A673 (cell line): ENCODE measurements around the gene DOCK4. TPM values are rescaled to one million over a fixed set of nuclear protein-coding genes. Genes with fewer than 3 reads are reported as not detected.

Experiments
- BruUV-seq: library from RNA; stranded (reverse); fragments of 400-500 nt; replicated peaks from 2 replicates; lab custom pipeline; 2021; lab: Mats Ljungman, UMichigan
- CTCF ChIA-PET: fragments of 300-600 bp; sonication (Branson Sonifier 250); formaldehyde crosslinking; loops from one replicate; lab custom pipeline; 2022; ENCODE audit warnings: antibody characterized with exemption; lab: Charles Lee
- POLR2A ChIA-PET: fragments of 300-600 bp; sonication (Branson Sonifier 250); formaldehyde crosslinking; loops from one replicate; lab custom pipeline; 2022; ENCODE audit warnings: antibody characterized with exemption; ENCODE audit not compliant: low non-redundant PET; lab: Charles Lee
- DNase-seq: peaks from one replicate; pipeline ENCODE4 v3.0.0-alpha.2; 2015; ENCODE audit warnings: low spot score
- H3K27ac ChIP-seq: fragments of 200-600 bp; sonication (generic); 2 replicates; pipeline ENCODE4 v1.5.1; 2016; ENCODE audit warnings: mixed run types, low read depth, mild to moderate bottlenecking, mixed read lengths, antibody characterized with exemption, low read length; ENCODE audit not compliant: poor library complexity, severe bottlenecking
- H3K27me3 ChIP-seq: fragments of 200-600 bp; sonication (generic); replicated peaks from 2 replicates; pipeline ENCODE4 v1.6.1; 2017; ENCODE audit warnings: mixed run types, low read depth, mild to moderate bottlenecking, mixed read lengths, antibody characterized with exemption, low read length; ENCODE audit not compliant: insufficient read depth, poor library complexity
- H3K36me3 ChIP-seq: fragments of 200-600 bp; sonication (generic); 2 replicates; pipeline ENCODE4 v1.6.1; 2016; ENCODE audit warnings: mixed run types, mild to moderate bottlenecking, mixed read lengths, antibody characterized with exemption, low read length; ENCODE audit not compliant: insufficient read depth, poor library complexity, severe bottlenecking
- H3K4me1 ChIP-seq: fragments of 200-600 bp; sonication (generic); 2 replicates; pipeline ENCODE4 v1.6.1; 2017; ENCODE audit warnings: mixed run types, mild to moderate bottlenecking, mixed read lengths, antibody characterized with exemption, low read length; ENCODE audit not compliant: insufficient read depth, poor library complexity, severe bottlenecking
- H3K4me3 ChIP-seq: fragments of 200-600 bp; sonication (generic); 2 replicates; pipeline ENCODE4 v1.5.1; 2016; ENCODE audit warnings: low read depth, mixed run types, mild to moderate bottlenecking, mixed read lengths, low read length; ENCODE audit not compliant: poor library complexity, severe bottlenecking
- H3K9me3 ChIP-seq: fragments of 200-600 bp; sonication (generic); 2 replicates; pipeline ENCODE4 v1.6.1; 2016; ENCODE audit warnings: mixed run types, low read depth, mild to moderate bottlenecking, mixed read lengths, antibody characterized with exemption, low read length; ENCODE audit not compliant: poor library complexity, severe bottlenecking
- CTCF ChIP-seq: fragments of 300-800, 200-600 bp; sonication (generic); conservative IDR thresholded peaks from 2 replicates; pipeline ENCODE4 v1.5.1; 2017; ENCODE audit warnings: low read depth, mild to moderate bottlenecking, antibody characterized with exemption, low read length, moderate library complexity, mixed read lengths
- EZH2 ChIP-seq: fragments of 200-600 bp; sonication (generic); IDR thresholded peaks from 2 replicates; pipeline ENCODE4 v1.6.1; 2017; ENCODE audit warnings: borderline replicate concordance, low read depth, mild to moderate bottlenecking, mixed read lengths, antibody characterized with exemption, low read length; ENCODE audit not compliant: poor library complexity, severe bottlenecking
- intact Hi-C: fragments of 100-400 bp; cut with micrococcal nuclease; formaldehyde crosslinking; loops from one replicate; pipeline ENCODE4 v1.10.0; 2022; ENCODE audit not compliant: unreplicated experiment
- total RNA-seq: library from RNA; stranded (reverse); gene quantifications from 2 replicates; pipeline ENCODE4 v1.2.3, GENCODE V29; 2021

The DOCK4 gene
- total RNA-seq, 1 experiment from 2014 or later = 28.5 TPM

- no peaks in the 10 kb centered on the region for H3K4me1 ChIP-seq
- no peaks in the 10 kb centered on the region for H3K9me3 ChIP-seq
- DNase-seq = no peak
- H3K27me3 ChIP-seq = no peaks in the 10 kb centered on the region
- no peak for TF ChIP-seq CTCF
- TF ChIP-seq EZH2 = no peak
- ChIA-PET CTCF (no interaction called here), POLR2A (no interaction called here)
- H3K36me3 ChIP-seq = no peaks in the 10 kb centered on the region
- BruUV-seq = no TSS peak
- no peak overlapping the region for H3K4me3 ChIP-seq
- intact Hi-C loops = no loop called here
- H3K27ac ChIP-seq = no peak overlapping the region
These were observed 434.6 kb downstream of the DOCK4 start for GRCh38 chr7:111771638-111772037.

- POLR2A ChIA-PET = no interaction called here
These were observed 436.1 kb downstream of the DOCK4 start for GRCh38 chr7:111770116-111770515.

GRCh38 chr7:111765751-111766643 lies 440.2 kb downstream of the DOCK4 start:
- Histone ChIP-seq H3K27me3 (no peaks in the 10 kb centered on the region), H3K27ac (no peak overlapping the region), H3K4me1 (no peaks in the 10 kb centered on the region), H3K36me3 (no peaks in the 10 kb centered on the region), H3K4me3 (no peak overlapping the region), H3K9me3 (no peaks in the 10 kb centered on the region)
- POLR2A ChIA-PET = no interaction called here
- TF ChIP-seq CTCF = no peak
- CTCF ChIA-PET = interaction anchor here (0.8 to 1.7 kb wide), 2 partner anchors 88 to 89 kb away, joined by 3 to 6 read pairs; no protein-coding TSS in a partner anchor
- no peak for DNase-seq
- intact Hi-C loops = no loop called here
- no TSS peak for BruUV-seq

More at GRCh38 chr7:111770116-111770515, 436.1 kb downstream of the DOCK4 start:
- no peak overlapping the region for H3K4me3 ChIP-seq
- no peaks in the 10 kb centered on the region for H3K27me3 ChIP-seq
- TF ChIP-seq CTCF = no peak
- TF ChIP-seq EZH2 = no peak
- CTCF ChIA-PET = no interaction called here
- DNase-seq = no peak
- H3K27ac ChIP-seq = no peak overlapping the region
- no peaks in the 10 kb centered on the region for H3K9me3 ChIP-seq
- BruUV-seq = no TSS peak
- intact Hi-C loops = no loop called here
- no peaks in the 10 kb centered on the region for H3K36me3 ChIP-seq
- no peaks in the 10 kb centered on the region for H3K4me1 ChIP-seq
